Measurements from ENCODE around the gene ATG2B. TPM values are rescaled to one million over a fixed set of nuclear protein-coding genes. Genes with fewer than 3 reads are reported as not detected.
A peak's percentile ranks its signal among the peaks of the same experiment; 100 is the strongest.

ATG2B gene
- total and polyA plus RNA-seq, 8 donors, result 19.5 to 44.1 (median 32.6) TPM

- TF ChIP-seq CTCF (IDR thresholded peaks at IDR 0.05), result no peak
- H3K9me3 ChIP-seq, result no peaks in the 10 kb centered on the region
- no peak overlapping the region for H3K4me3 ChIP-seq
- DNase-seq (no peak), ATAC-seq (peak; percentile 4)
- no peak overlapping the region for H3K27ac ChIP-seq
- H3K36me3 ChIP-seq, result no peaks in the 10 kb centered on the region
- intact Hi-C loops (cut with DNase I), result no loop called here
- H3K4me1 ChIP-seq, result no peaks in the 10 kb centered on the region
- peaks cover 0 to 18% of the 10 kb centered on the region in 2 donors for H3K27me3 ChIP-seq
These were observed 102.1 kb downstream of the ATG2B start for GRCh38 chr14:96261053-96261452.

GRCh38 chr14:96260341-96260821, 102.8 kb downstream of the ATG2B start:
- H3K4me1 ChIP-seq, result no peaks in the 10 kb centered on the region
- ATAC-seq (peak; percentile 77), DNase-seq (peak in 2 of 4 donors; percentile 87 to 94)
- peaks cover 0 to 22% of the 10 kb centered on the region in 2 donors for H3K27me3 ChIP-seq
- no peaks in the 10 kb centered on the region for H3K36me3 ChIP-seq
- intact Hi-C loops (cut with DNase I), result no loop called here
- no peak overlapping the region for H3K27ac ChIP-seq
- H3K4me3 ChIP-seq, result no peak overlapping the region
- no peaks in the 10 kb centered on the region for H3K9me3 ChIP-seq
- no peak for TF ChIP-seq CTCF (IDR thresholded peaks at IDR 0.05)

- no peaks in the 10 kb centered on the region for H3K36me3 ChIP-seq
- ATAC-seq (no peak), DNase-seq (no peak)
- no peak overlapping the region for H3K4me3 ChIP-seq
- peaks cover 0 to 22% of the 10 kb centered on the region in 2 donors for H3K27me3 ChIP-seq
- no peaks in the 10 kb centered on the region for H3K4me1 ChIP-seq
- H3K9me3 ChIP-seq, result no peaks in the 10 kb centered on the region
- no peak for TF ChIP-seq CTCF (IDR thresholded peaks at IDR 0.05)
- no peak overlapping the region for H3K27ac ChIP-seq
- intact Hi-C loops (cut with DNase I), result no loop called here
These were observed 105.2 kb downstream of the ATG2B start for GRCh38 chr14:96257900-96258299.

- no peak for TF ChIP-seq CTCF (IDR thresholded peaks at IDR 0.05)
- H3K27ac ChIP-seq, result no peak overlapping the region
These were observed 106.1 kb downstream of the ATG2B start for GRCh38 chr14:96257056-96257455.

GRCh38 chr14:96256407-96256806, 106.7 kb downstream of the ATG2B start:
- ATAC-seq (no peak), DNase-seq (peak in 1 of 4 donors; percentile 3)
- Histone ChIP-seq H3K4me1 (no peaks in the 10 kb centered on the region), H3K27ac (peak overlapping the region in 1 of 2 donors; percentile 45), H3K36me3 (no peaks in the 10 kb centered on the region), H3K9me3 (no peaks in the 10 kb centered on the region), H3K4me3 (no peak overlapping the region), H3K27me3 (peaks cover 0 to 22% of the 10 kb centered on the region in 2 donors)
- intact Hi-C loops (cut with DNase I), result no loop called here
- no peak for TF ChIP-seq CTCF (IDR thresholded peaks at IDR 0.05)

More at GRCh38 chr14:96257056-96257455, 106.1 kb downstream of the ATG2B start:
- Histone ChIP-seq H3K27me3 (peaks cover 0 to 22% of the 10 kb centered on the region in 2 donors), H3K4me1 (no peaks in the 10 kb centered on the region), H3K4me3 (no peak overlapping the region), H3K9me3 (no peaks in the 10 kb centered on the region), H3K36me3 (no peaks in the 10 kb centered on the region)
- intact Hi-C loops (cut with DNase I), result no loop called here
- ATAC-seq (no peak), DNase-seq (peak in 1 of 4 donors; percentile 51)

Measured in left lung (tissue), 10 donors.